Ectodermal cell (in vitro differentiated cells): ENCODE measurements around the gene LAMC3.

Source experiments
- H3K27ac ChIP-seq: 2 replicates; pipeline ENCODE4 v1.7.0; 2013; ENCODE audit warnings: mild to moderate bottlenecking, low read depth, low read length; ENCODE audit not compliant: insufficient read depth, poor library complexity, severe bottlenecking
- H3K27me3 ChIP-seq: 2 replicates; pipeline ENCODE4 v1.7.0; 2013; ENCODE audit warnings: mild to moderate bottlenecking, low read length; ENCODE audit not compliant: insufficient read depth, control insufficient read depth, poor library complexity, severe bottlenecking
- H3K36me3 ChIP-seq: one replicate; pipeline ENCODE4 v1.7.0; 2013; ENCODE audit warnings: low read length; ENCODE audit not compliant: control insufficient read depth, insufficient read depth
- H3K4me1 ChIP-seq: one replicate; pipeline ENCODE4 v1.7.0; 2013; ENCODE audit warnings: low read length; ENCODE audit not compliant: control insufficient read depth, insufficient read depth
- H3K4me3 ChIP-seq: 2 replicates; pipeline ENCODE4 v1.7.0; 2013; ENCODE audit warnings: low read depth, low read length, control low read depth; ENCODE audit not compliant: insufficient read depth
- H3K9me3 ChIP-seq: 2 replicates; pipeline ENCODE4 v1.7.0; 2013; ENCODE audit warnings: mild to moderate bottlenecking, low read length, moderate library complexity; ENCODE audit not compliant: control insufficient read depth
- WGBS, 2 experiments: methylation state at CpG; one replicate each; pipeline ENCODE4 v1.1.7; 2013; ENCODE audit warnings: missing lambda C conversion rate in 2 of 2; 5-methylcytosine and 5-hydroxymethylcytosine counted together

LAMC3 gene

GRCh38 chr9:131011274-131012022 lies 2.5 kb downstream of the LAMC3 start:
- H3K4me3 ChIP-seq: no peak overlapping the region
- peaks cover 16% of the 10 kb centered on the region for H3K4me1 ChIP-seq
- 74 to 86% methylated on average over 8 of the region's 8 CpGs for WGBS, 2 experiments
- no peak overlapping the region for H3K27ac ChIP-seq
- peaks cover 36% of the 10 kb centered on the region for H3K27me3 ChIP-seq
- H3K9me3 ChIP-seq: no peaks in the 10 kb centered on the region
- H3K36me3 ChIP-seq: no peaks in the 10 kb centered on the region

- peaks cover 16% of the 10 kb centered on the region for H3K4me1 ChIP-seq
- WGBS, 2 experiments: 62 to 73% methylated on average over 6 of the region's 6 CpGs
- peaks cover 34% of the 10 kb centered on the region for H3K27me3 ChIP-seq
- no peak overlapping the region for H3K4me3 ChIP-seq
- no peak overlapping the region for H3K27ac ChIP-seq
- H3K9me3 ChIP-seq: no peaks in the 10 kb centered on the region
- no peaks in the 10 kb centered on the region for H3K36me3 ChIP-seq
These were observed 3.0 kb downstream of the LAMC3 start for GRCh38 chr9:131012023-131012334.

- H3K9me3 ChIP-seq: no peaks in the 10 kb centered on the region
- H3K27me3 ChIP-seq: peaks cover 30% of the 10 kb centered on the region
- no peak overlapping the region for H3K4me3 ChIP-seq
- 71 to 78% methylated on average over 22 of the region's 22 CpGs for WGBS, 2 experiments
- H3K36me3 ChIP-seq: no peaks in the 10 kb centered on the region
- peaks cover 16% of the 10 kb centered on the region for H3K4me1 ChIP-seq
- no peak overlapping the region for H3K27ac ChIP-seq
These were observed 3.5 kb downstream of the LAMC3 start for GRCh38 chr9:131012396-131012917.

- H3K27me3 ChIP-seq: peaks cover 23% of the 10 kb centered on the region
- H3K36me3 ChIP-seq: no peaks in the 10 kb centered on the region
- H3K27ac ChIP-seq: no peak overlapping the region
- peaks cover 16% of the 10 kb centered on the region for H3K4me1 ChIP-seq
- H3K9me3 ChIP-seq: no peaks in the 10 kb centered on the region
- no peak overlapping the region for H3K4me3 ChIP-seq
- WGBS, 2 experiments: 94 to 95% methylated on average over 22 of the region's 22 CpGs
These were observed 4.2 kb downstream of the LAMC3 start for GRCh38 chr9:131013015-131013755.

GRCh38 chr9:131013771-131014676 lies 5.0 kb downstream of the LAMC3 start:
- H3K27ac ChIP-seq: no peak overlapping the region
- H3K4me1 ChIP-seq: peaks cover 16% of the 10 kb centered on the region
- no peaks in the 10 kb centered on the region for H3K36me3 ChIP-seq
- WGBS, 2 experiments: 92 to 93% methylated on average over 18 of the region's 18 CpGs
- H3K27me3 ChIP-seq: peaks cover 15% of the 10 kb centered on the region
- H3K9me3 ChIP-seq: no peaks in the 10 kb centered on the region
- H3K4me3 ChIP-seq: no peak overlapping the region

- H3K27me3 ChIP-seq: peaks cover 4% of the 10 kb centered on the region
- H3K4me1 ChIP-seq: peaks cover 16% of the 10 kb centered on the region
- H3K9me3 ChIP-seq: no peaks in the 10 kb centered on the region
- H3K4me3 ChIP-seq: no peak overlapping the region
- H3K36me3 ChIP-seq: no peaks in the 10 kb centered on the region
- H3K27ac ChIP-seq: no peak overlapping the region
- 91 to 93% methylated on average over 8 of the region's 8 CpGs for WGBS, 2 experiments
These were observed 6.1 kb downstream of the LAMC3 start for GRCh38 chr9:131015112-131015511.

GRCh38 chr9:131015876-131016397 lies 7.0 kb downstream of the LAMC3 start:
- H3K4me1 ChIP-seq: peaks cover 16% of the 10 kb centered on the region
- no peaks in the 10 kb centered on the region for H3K36me3 ChIP-seq
- no peak overlapping the region for H3K4me3 ChIP-seq
- no peaks in the 10 kb centered on the region for H3K27me3 ChIP-seq
- 93 to 95% methylated on average over 6 of the region's 6 CpGs for WGBS, 2 experiments
- H3K9me3 ChIP-seq: no peaks in the 10 kb centered on the region
- H3K27ac ChIP-seq: no peak overlapping the region

GRCh38 chr9:131017067-131017466 lies 8.1 kb downstream of the LAMC3 start:
- Histone ChIP-seq H3K4me1 (peaks cover 15% of the 10 kb centered on the region), H3K27me3 (no peaks in the 10 kb centered on the region), H3K4me3 (no peak overlapping the region), H3K27ac (no peak overlapping the region), H3K9me3 (no peaks in the 10 kb centered on the region), H3K36me3 (no peaks in the 10 kb centered on the region)
- WGBS, 2 experiments: 90 to 92% methylated on average over 21 of the region's 21 CpGs

GRCh38 chr9:131018621-131019020 lies 9.6 kb downstream of the LAMC3 start:
- Histone ChIP-seq H3K9me3 (no peaks in the 10 kb centered on the region), H3K36me3 (no peaks in the 10 kb centered on the region), H3K27me3 (no peaks in the 10 kb centered on the region), H3K4me1 (no peaks in the 10 kb centered on the region), H3K4me3 (no peak overlapping the region), H3K27ac (no peak overlapping the region)
- WGBS, 2 experiments: 87 to 89% methylated on average over 6 of the region's 6 CpGs
